Spleen (tissue), 11 donors: ENCODE data around the gene ALX4. TPM values are rescaled to one million over a fixed set of nuclear protein-coding genes. Genes with fewer than 3 reads are reported as not detected.

Source experiments
- DNase-seq: peaks from one replicate; pipeline ENCODE4 v3.0.0-alpha.2; 2020
- H3K27ac ChIP-seq, 8 donors: fragments of 200-600 bp; sonication (generic) in 7 of 8; 1 replicate in 4 of 8; 2 replicates in 4 of 8; pipeline versions ENCODE4 v1.5.0 to v1.8.0; 2016 to 2021; ENCODE audit warnings: inconsistent platforms in 4 of 8, mild to moderate bottlenecking in 4 of 8, moderate library complexity in 1 of 8
- H3K27me3 ChIP-seq, 7 donors: fragments of 200-600 bp; sonication (generic) in 6 of 7; replicated peaks in 1 of 7; 1 replicate in 4 of 7; 2 replicates in 3 of 7; pipeline versions ENCODE4 v1.5.0 to v1.8.0; 2016 to 2021; ENCODE audit warnings: inconsistent platforms in 3 of 7, mild to moderate bottlenecking in 1 of 7
- H3K36me3 ChIP-seq, 6 donors: fragments of 200-600 bp; sonication (generic) in 5 of 6; 1 replicate in 4 of 6; 2 replicates in 2 of 6; pipeline versions ENCODE4 v1.5.0 to v1.8.0; 2016 to 2021; ENCODE audit warnings: inconsistent platforms in 2 of 6
- H3K4me1 ChIP-seq, 6 donors: fragments of 200-600 bp; sonication (generic) in 5 of 6; 1 replicate in 3 of 6; 2 replicates in 3 of 6; pipeline versions ENCODE4 v1.5.0 to v1.8.0; 2016 to 2021; ENCODE audit warnings: inconsistent platforms in 3 of 6
- H3K4me3 ChIP-seq, 8 donors: fragments of 200-600 bp; sonication (generic) in 7 of 8; 1 replicate in 4 of 8; 2 replicates in 4 of 8; pipeline versions ENCODE4 v1.5.0 to v1.8.0; 2016 to 2021; ENCODE audit warnings: inconsistent platforms in 4 of 8, mild to moderate bottlenecking in 4 of 8, moderate library complexity in 2 of 8
- H3K9me3 ChIP-seq, 8 donors: fragments of 200-600 bp; sonication (generic) in 7 of 8; 1 replicate in 4 of 8; 2 replicates in 4 of 8; pipeline versions ENCODE4 v1.5.0 to v1.8.0; 2016 to 2021; ENCODE audit warnings: inconsistent platforms in 4 of 8
- CTCF ChIP-seq, 11 experiments: fragments of 200-600 bp in 7 of 11; fragments of 450-650 bp in 4 of 11; sonication (generic) in 4 of 11; IDR thresholded peaks in 8 of 11; conservative IDR thresholded peaks in 3 of 11; 1 replicate in 7 of 11; 2 replicates in 4 of 11; pipeline versions ENCODE4 v1.4.0 to v1.8.0; 2016 to 2021; ENCODE audit warnings: antibody characterized with exemption in 11 of 11, inconsistent platforms in 4 of 11, mild to moderate bottlenecking in 1 of 11
- POLR2A ChIP-seq, 3 donors: fragments of 450-650 bp; IDR thresholded peaks; one replicate each; pipeline ENCODE4 v1.5.1; 2017; ENCODE audit warnings: antibody characterized with exemption in 3 of 3, mild to moderate bottlenecking in 1 of 3
- POLR2AphosphoS5 ChIP-seq, 3 donors: sonication (generic); formaldehyde crosslinking; IDR thresholded peaks; one replicate each; pipeline ENCODE4 v1.5.1; 2017; ENCODE audit warnings: antibody characterized with exemption in 3 of 3
- WGBS, 5 donors: extraction: QIAGEN DNeasy Blood & Tissue Kit in 3 of 5; methylation state at CpG; one replicate each; pipeline versions ENCODE4 v1.1.5 to v1.1.7; 2013 to 2018; 5-methylcytosine and 5-hydroxymethylcytosine counted together
- intact Hi-C: fragments of 100-400 bp; cut with DNase I; formaldehyde crosslinking; loops from one replicate; pipeline ENCODE4 v1.15.0; 2023; ENCODE audit warnings: low total_unique reads
- polyA plus RNA-seq, 3 donors: library from polyadenylated mRNA; stranded (reverse); fragments of 200-250 nt; gene quantifications; one replicate each; pipeline ENCODE4 v1.2.1, GENCODE V29; 2013
- total RNA-seq, 7 donors: library from RNA; depleted of rRNA in 3 of 7; stranded (reverse); fragments of >200 nt in 3 of 7; fragmentation: NEBNext Ultra II Directional in 4 of 7; extraction: Animal tissue kit (Norgen Biotek cat#: 25700) in 4 of 7; gene quantifications; one replicate each; pipeline versions ENCODE4 v1.1.0 to v1.2.1, GENCODE V29; 2016 to 2021
- donor health status: healthy with polysubstance abuse.
- donor health status: DM: no; HTN: no; CAD: no; lungs with moderate emphysema.
- donor health status: DM: no; HTN: no; CAD: no.
- donor health status: Bipolar disorder and iron deficiency.
- donor health status: healthy.
- donor health status: DM: no; HTN: no; CAD: no.
- donor health status: DM: yes; HTN: yes; CAD: no.

Gene ALX4
- total and polyA plus RNA-seq, 10 donors: 0.11 TPM; not detected in 9

GRCh38 chr11:44226945-44227344 is 83.0 kb downstream of the ALX4 start:
- Histone ChIP-seq H3K27me3 (no peaks in the 10 kb centered on the region), H3K36me3 (peaks cover 0 to 19% (median 0%) of the 10 kb centered on the region in 6 donors), H3K4me3 (no peak overlapping the region), H3K27ac (no peak overlapping the region), H3K4me1 (no peaks in the 10 kb centered on the region), H3K9me3 (no peaks in the 10 kb centered on the region)
- WGBS, 5 donors: 32 to 87% (median 67%) methylated on average over 3 to 4 of the region's 4 CpGs
- no peak for TF ChIP-seq POLR2A (IDR thresholded peaks at IDR 0.05)
- no peak for TF ChIP-seq CTCF (IDR thresholded peaks at IDR 0.05 in 8 of 11, conservative IDR thresholded peaks at IDR 0.05 in 3 of 11)
- no peak for TF ChIP-seq POLR2AphosphoS5 (IDR thresholded peaks at IDR 0.05)
- intact Hi-C loops: no loop called here
- no peak for DNase-seq

GRCh38 chr11:44226490-44226889 is 83.4 kb downstream of the ALX4 start:
- no peak for DNase-seq
- Histone ChIP-seq H3K4me1 (no peaks in the 10 kb centered on the region), H3K27ac (no peak overlapping the region), H3K4me3 (no peak overlapping the region), H3K9me3 (no peaks in the 10 kb centered on the region), H3K36me3 (peaks cover 0 to 19% (median 0%) of the 10 kb centered on the region in 6 donors), H3K27me3 (no peaks in the 10 kb centered on the region)
- no peak for TF ChIP-seq POLR2A (IDR thresholded peaks at IDR 0.05)
- TF ChIP-seq POLR2AphosphoS5 (IDR thresholded peaks at IDR 0.05): no peak
- TF ChIP-seq CTCF (IDR thresholded peaks at IDR 0.05 in 8 of 11, conservative IDR thresholded peaks at IDR 0.05 in 3 of 11): no peak
- intact Hi-C loops: no loop called here
- WGBS, 5 donors: 68 to 92% (median 84%) methylated on average over 2 of the region's 2 CpGs

GRCh38 chr11:44224867-44225501 is 85.0 kb downstream of the ALX4 start:
- 83 to 88% (median 85%) methylated on average over 3 of the region's 3 CpGs for WGBS, 5 donors
- no peak for DNase-seq
- TF ChIP-seq POLR2A (IDR thresholded peaks at IDR 0.05): no peak
- H3K4me1 ChIP-seq: peaks cover 0 to 6% (median 0%) of the 10 kb centered on the region in 6 donors
- H3K27me3 ChIP-seq: no peaks in the 10 kb centered on the region
- no peaks in the 10 kb centered on the region for H3K9me3 ChIP-seq
- H3K36me3 ChIP-seq: peaks cover 0 to 19% (median 0%) of the 10 kb centered on the region in 6 donors
- H3K27ac ChIP-seq: no peak overlapping the region
- intact Hi-C loops: no loop called here
- no peak overlapping the region for H3K4me3 ChIP-seq

GRCh38 chr11:44223238-44223637 is 86.7 kb downstream of the ALX4 start:
- TF ChIP-seq POLR2A (IDR thresholded peaks at IDR 0.05) (no peak), CTCF (IDR thresholded peaks at IDR 0.05 in 8 of 11, conservative IDR thresholded peaks at IDR 0.05 in 3 of 11) (no peak), POLR2AphosphoS5 (IDR thresholded peaks at IDR 0.05) (no peak)
- intact Hi-C loops: no loop called here
- H3K9me3 ChIP-seq: no peaks in the 10 kb centered on the region
- H3K27me3 ChIP-seq: no peaks in the 10 kb centered on the region
- no peak overlapping the region for H3K27ac ChIP-seq
- H3K36me3 ChIP-seq: peaks cover 0 to 16% (median 0%) of the 10 kb centered on the region in 6 donors
- H3K4me1 ChIP-seq: peaks cover 0 to 6% (median 0%) of the 10 kb centered on the region in 6 donors
- no peak overlapping the region for H3K4me3 ChIP-seq
- no peak for DNase-seq
